B cell (primary cell): Measurements from ENCODE around the gene CHKA. TPM values are rescaled to one million over a fixed set of nuclear protein-coding genes. Genes with fewer than 3 reads are reported as not detected.

Experiments used
- ATAC-seq: fragments of 200-7000 bp; cut with Tn5 transposase; one replicate; pipeline ENCODE4 v1.10.0; 2021; ENCODE audit warnings: low read depth, mild to moderate bottlenecking, moderate number of reproducible peaks, moderate library complexity
- CTCF ChIA-PET: fragments of 350-600 bp; sonication (Branson Sonifier 250); formaldehyde crosslinking; loops from one replicate; lab custom pipeline; 2021; ENCODE audit warnings: antibody characterized with exemption, inconsistent platforms; lab: Charles Lee
- POLR2A ChIA-PET: fragments of 350-600 bp; sonication (Branson Sonifier 250); formaldehyde crosslinking; loops from one replicate; lab custom pipeline; 2021; ENCODE audit warnings: antibody characterized with exemption; lab: Charles Lee
- DNase-seq: peaks from one replicate; pipeline ENCODE4 v3.0.0; 2013
- H2AFZ ChIP-seq: 2 replicates; pipeline ENCODE4 v1.6.1; 2012; ENCODE audit warnings: mild to moderate bottlenecking, low read depth, low read length; ENCODE audit not compliant: insufficient read depth, poor library complexity, severe bottlenecking
- H3K27ac ChIP-seq, 2 donors: 1 replicate in 1 of 2; 2 replicates in 1 of 2; pipeline ENCODE4 v1.5.1; 2012 to 2013; ENCODE audit warnings: low read length in 2 of 2, mild to moderate bottlenecking in 2 of 2, moderate library complexity in 1 of 2
- H3K27me3 ChIP-seq, 4 experiments: fragments of 200-600 bp in 1 of 4; sonication (generic) in 1 of 4; replicated peaks in 1 of 4; 1 replicate in 2 of 4; 2 replicates in 2 of 4; pipeline versions ENCODE4 v1.6.1 to v1.7.0; 2013 to 2016; ENCODE audit warnings: low read length in 3 of 4, mild to moderate bottlenecking in 2 of 4, mixed read lengths in 1 of 4, moderate library complexity in 1 of 4; ENCODE audit not compliant: insufficient read depth in 4 of 4, control insufficient read depth in 3 of 4; ENCODE audit errors: control extremely low read depth in 1 of 4
- H3K36me3 ChIP-seq, 2 experiments: replicated peaks in 1 of 2; 1 replicate in 1 of 2; 2 replicates in 1 of 2; pipeline versions ENCODE4 v1.6.1 to v1.7.1; 2013; ENCODE audit warnings: low read length in 1 of 2; ENCODE audit not compliant: insufficient read depth in 2 of 2, control insufficient read depth in 1 of 2; ENCODE audit errors: control extremely low read depth in 1 of 2, extremely low read depth in 1 of 2
- H3K4me1 ChIP-seq, 2 donors: fragments of 200-600 bp in 1 of 2; sonication (generic) in 1 of 2; 1 replicate in 1 of 2; 2 replicates in 1 of 2; pipeline versions ENCODE4 v1.5.1 to v1.6.1; 2013 to 2017; ENCODE audit warnings: low read length in 2 of 2; ENCODE audit not compliant: control insufficient read depth in 2 of 2, insufficient read depth in 2 of 2
- H3K4me2 ChIP-seq: replicated peaks from 2 replicates; pipeline ENCODE3; 2012; ENCODE audit warnings: mild to moderate bottlenecking, low read depth, low read length; ENCODE audit not compliant: poor library complexity, severe bottlenecking
- H3K4me3 ChIP-seq, 5 experiments: fragments of 200-600 bp in 1 of 5; sonication (generic) in 1 of 5; 1 replicate in 3 of 5; 2 replicates in 2 of 5; pipeline versions ENCODE4 v1.5.1 to v1.7.0; 2011 to 2016; ENCODE audit warnings: low read length in 4 of 5, mild to moderate bottlenecking in 4 of 5, low read depth in 2 of 5, control low read depth in 1 of 5, moderate library complexity in 1 of 5; ENCODE audit not compliant: insufficient read depth in 1 of 5; ENCODE audit errors: control extremely low read depth in 1 of 5, extremely low read depth in 1 of 5
- H3K79me2 ChIP-seq: fragments of 200-600 bp; sonication (generic); one replicate; pipeline ENCODE4 v1.6.0; 2016; ENCODE audit warnings: low read length; ENCODE audit not compliant: control insufficient read depth, insufficient read depth
- H3K9ac ChIP-seq: fragments of 200-600 bp; sonication (generic); 2 replicates; pipeline ENCODE4 v1.6.1; 2017; ENCODE audit warnings: mild to moderate bottlenecking, low read length, moderate library complexity
- H3K9me3 ChIP-seq, 3 donors: one replicate each; pipeline versions ENCODE4 v1.6.1 to v1.7.1; 2013; ENCODE audit warnings: low read length in 2 of 3; ENCODE audit not compliant: control insufficient read depth in 2 of 3, insufficient read depth in 1 of 3; ENCODE audit errors: control extremely low read depth in 1 of 3
- H4K20me1 ChIP-seq: 2 replicates; pipeline ENCODE4 v1.6.0; 2012; ENCODE audit warnings: mild to moderate bottlenecking, low read length; ENCODE audit not compliant: insufficient read depth, control insufficient read depth, poor library complexity, severe bottlenecking
- H3K27ac Mint-ChIP-seq: one replicate; pipeline ENCODE4 v1.8.0; 2021; ENCODE audit warnings: mixed read lengths
- H3K27me3 Mint-ChIP-seq: one replicate; pipeline ENCODE4 v1.8.0; 2021; ENCODE audit warnings: mixed read lengths
- H3K4me1 Mint-ChIP-seq: one replicate; pipeline ENCODE4 v1.8.0; 2021; ENCODE audit warnings: mixed read lengths
- H3K4me3 Mint-ChIP-seq: one replicate; pipeline ENCODE4 v1.8.0; 2021; ENCODE audit warnings: mixed read lengths
- H3K9me3 Mint-ChIP-seq: one replicate; pipeline ENCODE4 v1.8.0; 2022; ENCODE audit warnings: mixed read lengths; ENCODE audit not compliant: insufficient read depth
- EZH2 ChIP-seq: IDR thresholded peaks from 2 replicates; pipeline ENCODE4 v1.6.1; 2012; ENCODE audit warnings: borderline replicate concordance, low read depth, mild to moderate bottlenecking, moderate library complexity, low read length; ENCODE audit not compliant: insufficient read depth, poor library complexity, severe bottlenecking
- WGBS: methylation state at CpG from one replicate; pipeline ENCODE4 v1.1.5; 2013; ENCODE audit warnings: missing lambda C conversion rate; ENCODE audit not compliant: insufficient coverage; 5-methylcytosine and 5-hydroxymethylcytosine counted together
- intact Hi-C: fragments of 100-400 bp; cut with micrococcal nuclease; formaldehyde crosslinking; loops from one replicate; pipeline ENCODE4 v1.10.0; 2022
- polyA minus RNA-seq: library from RNA; depleted of rRNA, polyadenylated mRNA; stranded (reverse); fragments of >200 nt; gene quantifications from 2 replicates; pipeline ENCODE4 v1.2.3, GENCODE V29; 2012
- polyA plus RNA-seq: library from polyadenylated mRNA; depleted of rRNA; stranded (reverse); fragments of >200 nt; gene quantifications from 2 replicates; pipeline ENCODE4 v1.2.3, GENCODE V29; 2012
- total RNA-seq, 2 donors: library from RNA; stranded (reverse); fragments of 120-200 nt in 1 of 2; gene quantifications; 1 replicate in 1 of 2; 2 replicates in 1 of 2; pipeline versions ENCODE4 v1.2.3 to v1.2.4, GENCODE V29; 2013 to 2022
- TF ChIP-seq, protein P1 (sequence below): fragments of 200-600 bp; IDR thresholded peaks from one replicate; pipeline ENCODE4 v1.8.0; 2022; ENCODE audit warnings: antibody characterized with exemption, mild to moderate bottlenecking

The CHKA gene
- total RNA-seq (20.6 and 24.9 TPM in 2 replicates), polyA plus RNA-seq (10.6 and 21.7 TPM in 2 replicates), polyA minus RNA-seq (9.4 and 22.9 TPM in 2 replicates)
- 10.7 TPM for total RNA-seq (2013)

DNA sequence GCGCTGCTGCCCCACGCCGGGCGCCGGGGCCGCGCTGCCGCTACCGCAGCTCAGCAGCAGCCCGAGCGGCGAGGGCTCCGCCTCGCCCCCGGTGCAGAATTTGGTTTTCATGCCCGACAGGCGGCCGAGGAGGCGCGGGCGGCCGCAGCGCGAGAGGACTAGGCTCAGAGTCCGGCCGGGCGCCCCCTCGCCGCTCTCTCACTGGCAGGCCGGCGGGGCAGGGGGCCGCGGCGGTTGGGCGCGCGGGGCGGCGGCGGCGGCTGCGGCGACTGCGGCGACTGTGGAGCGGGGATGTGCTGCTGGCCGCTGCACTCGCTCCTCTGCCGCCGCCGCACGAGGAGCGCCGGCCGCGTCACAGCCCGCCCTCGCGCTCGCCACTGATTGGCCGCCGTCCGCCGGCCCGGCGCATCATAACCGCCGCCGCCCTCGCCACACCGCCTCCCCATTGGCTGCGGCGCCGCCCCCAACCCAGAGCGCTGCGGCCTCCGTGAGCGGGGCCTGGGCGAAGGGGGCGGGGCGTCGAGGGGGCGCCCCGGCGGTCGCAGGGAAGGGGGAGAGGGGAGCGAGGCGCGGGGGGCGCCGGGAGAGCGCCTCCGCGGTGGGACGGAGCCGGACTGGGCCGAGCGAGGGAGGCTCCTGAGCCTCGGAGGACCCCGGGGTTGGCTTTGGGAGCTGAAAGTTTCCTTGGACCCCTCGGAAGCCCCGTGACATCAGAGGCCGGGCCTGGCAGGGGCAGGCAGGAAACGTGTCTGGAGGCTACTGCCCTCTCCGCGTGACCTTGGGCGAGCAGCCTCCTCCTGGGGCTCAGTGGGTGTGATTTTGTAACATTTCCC is at the start of gene CHKA:
CHKA (minus strand) TSS at position 322 of the 833 bp plus-strand sequence; CDS start at position 111, 211 bp downstream.
- H3K4me1 Mint-ChIP-seq, result peaks cover 27% of the 10 kb centered on the region
- H3K27ac Mint-ChIP-seq, result peak within 1 kb of the TSS; percentile 95
- Histone ChIP-seq H3K36me3 (no peaks in the 10 kb centered on the region), H3K4me1 (peaks cover 21 to 29% of the 10 kb centered on the region in 2 donors), H3K4me2 (peak within 1 kb of the TSS; percentile 80), H3K9me3 (no peaks in the 10 kb centered on the region), H2AFZ (peak within 1 kb of the TSS; percentile 81), H3K27me3 (no peaks in the 10 kb centered on the region), H3K27ac (peak within 1 kb of the TSS; percentile 82 to 86), H3K79me2 (peaks cover 21% of the 10 kb centered on the region), H3K4me3 (peak within 1 kb of the TSS; percentile 65 to 78 (median 66)), H3K9ac (peak within 1 kb of the TSS; percentile 66), H4K20me1 (no peaks in the 10 kb centered on the region)
- WGBS, result under 1% methylated on average over 106 of the region's 107 CpGs
- H3K4me3 Mint-ChIP-seq, result peak within 1 kb of the TSS; percentile 95
- ChIA-PET POLR2A (no interaction called here), CTCF (no interaction called here)
- intact Hi-C loops, result loop anchor here (1.0 to 2.0 kb wide), 6 partner anchors 81 to 340 kb away; partner anchors contain the start of genes NDUFS8 and PPP6R3
- H3K9me3 Mint-ChIP-seq, result no peaks in the 10 kb centered on the region
- DNase-seq (peak; percentile 94), ATAC-seq (peak; percentile 93)
- no peak for TF ChIP-seq EZH2
- TF ChIP-seq, protein P1, sequence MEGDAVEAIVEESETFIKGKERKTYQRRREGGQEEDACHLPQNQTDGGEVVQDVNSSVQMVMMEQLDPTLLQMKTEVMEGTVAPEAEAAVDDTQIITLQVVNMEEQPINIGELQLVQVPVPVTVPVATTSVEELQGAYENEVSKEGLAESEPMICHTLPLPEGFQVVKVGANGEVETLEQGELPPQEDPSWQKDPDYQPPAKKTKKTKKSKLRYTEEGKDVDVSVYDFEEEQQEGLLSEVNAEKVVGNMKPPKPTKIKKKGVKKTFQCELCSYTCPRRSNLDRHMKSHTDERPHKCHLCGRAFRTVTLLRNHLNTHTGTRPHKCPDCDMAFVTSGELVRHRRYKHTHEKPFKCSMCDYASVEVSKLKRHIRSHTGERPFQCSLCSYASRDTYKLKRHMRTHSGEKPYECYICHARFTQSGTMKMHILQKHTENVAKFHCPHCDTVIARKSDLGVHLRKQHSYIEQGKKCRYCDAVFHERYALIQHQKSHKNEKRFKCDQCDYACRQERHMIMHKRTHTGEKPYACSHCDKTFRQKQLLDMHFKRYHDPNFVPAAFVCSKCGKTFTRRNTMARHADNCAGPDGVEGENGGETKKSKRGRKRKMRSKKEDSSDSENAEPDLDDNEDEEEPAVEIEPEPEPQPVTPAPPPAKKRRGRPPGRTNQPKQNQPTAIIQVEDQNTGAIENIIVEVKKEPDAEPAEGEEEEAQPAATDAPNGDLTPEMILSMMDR, result no peak
- no peaks in the 10 kb centered on the region for H3K27me3 Mint-ChIP-seq

DNA sequence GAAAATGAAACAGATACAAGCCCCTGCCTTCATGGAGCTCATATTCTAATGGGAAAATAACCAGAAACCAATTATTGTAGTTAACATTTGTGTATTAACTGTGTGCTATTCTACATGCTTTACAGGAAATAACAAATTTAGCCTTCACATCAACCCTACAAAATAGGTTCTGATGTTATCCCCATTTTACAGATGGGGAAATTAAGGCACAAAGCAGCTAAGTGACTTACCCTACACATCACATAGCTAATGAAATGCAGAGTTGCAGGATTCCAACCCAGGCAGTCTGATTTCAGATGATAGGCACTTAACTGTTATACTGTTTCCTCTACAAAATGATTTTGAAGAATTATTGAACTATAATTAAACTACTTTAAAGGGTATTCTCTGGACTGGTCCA is 48.3 kb upstream of the CHKA start:
- no peak for ATAC-seq
- peaks cover 13 to 93% of the 10 kb centered on the region in 2 experiments for H3K36me3 ChIP-seq
- TF ChIP-seq, protein P1, result no peak
- no peak for TF ChIP-seq EZH2
- intact Hi-C loops, result no loop called here
- no peaks in the 10 kb centered on the region for H3K9me3 ChIP-seq
- POLR2A ChIA-PET, result no interaction called here
- H3K4me1 ChIP-seq, result no peaks in the 10 kb centered on the region
- no peak overlapping the region for H3K4me3 Mint-ChIP-seq
- H3K27ac Mint-ChIP-seq, result no peak overlapping the region
- no peaks in the 10 kb centered on the region for H3K9me3 Mint-ChIP-seq
- no peaks in the 10 kb centered on the region for H3K79me2 ChIP-seq
- no peak overlapping the region for H3K4me2 ChIP-seq
- H3K27ac ChIP-seq, result no peak overlapping the region
- CTCF ChIA-PET, result interaction anchor here (0.6 to 1.3 kb wide), 2 partner anchors 9 to 40 kb away, joined by 3 to 4 read pairs; no protein-coding TSS in a partner anchor
- DNase-seq, result no peak
- no peaks in the 10 kb centered on the region for H3K27me3 Mint-ChIP-seq
- H2AFZ ChIP-seq, result no peak overlapping the region
- H3K27me3 ChIP-seq, result no peaks in the 10 kb centered on the region
- H3K4me1 Mint-ChIP-seq, result no peaks in the 10 kb centered on the region
- H4K20me1 ChIP-seq, result no peaks in the 10 kb centered on the region
- H3K4me3 ChIP-seq, result no peak overlapping the region
- H3K9ac ChIP-seq, result no peak overlapping the region
